ENCODE measurements around the gene AGO3. TPM values are rescaled to one million over a fixed set of nuclear protein-coding genes. Genes with fewer than 3 reads are reported as not detected.

The AGO3 gene
- total RNA-seq, 1 donor from 2014 or later: 32.7 TPM

GRCh38 chr1:36097693-36098585, 167.0 kb downstream of the AGO3 start:
- no peak overlapping the region for H3K4me3 Mint-ChIP-seq (ENCODE audit: unreplicated experiment)
- peaks cover 3% of the 10 kb centered on the region for H3K4me1 Mint-ChIP-seq (ENCODE audit: low read depth, unreplicated experiment)
- no peak for DNase-seq
- peaks cover 2% of the 10 kb centered on the region for H3K9me3 Mint-ChIP-seq (ENCODE audit: unreplicated experiment)
- H3K27me3 Mint-ChIP-seq (ENCODE audit: unreplicated experiment): peaks cover 3% of the 10 kb centered on the region
- H3K36me3 Mint-ChIP-seq (ENCODE audit: unreplicated experiment): no peaks in the 10 kb centered on the region
- no peak for TF ChIP-seq CTCF (IDR thresholded peaks at IDR 0.05; ENCODE audit: partially characterized antibody, unreplicated experiment)
- no peak overlapping the region for H3K27ac Mint-ChIP-seq (ENCODE audit: unreplicated experiment)

- Mint-ChIP-seq H3K36me3 (ENCODE audit: unreplicated experiment) (no peaks in the 10 kb centered on the region), H3K4me3 (ENCODE audit: unreplicated experiment) (no peak overlapping the region), H3K9me3 (ENCODE audit: unreplicated experiment) (peaks cover 2% of the 10 kb centered on the region), H3K27me3 (ENCODE audit: unreplicated experiment) (peaks cover 3% of the 10 kb centered on the region), H3K27ac (ENCODE audit: unreplicated experiment) (no peak overlapping the region), H3K4me1 (ENCODE audit: low read depth, unreplicated experiment) (peaks cover 3% of the 10 kb centered on the region)
- no peak for TF ChIP-seq CTCF (IDR thresholded peaks at IDR 0.05; ENCODE audit: partially characterized antibody, unreplicated experiment)
- DNase-seq: no peak
Observed at GRCh38 chr1:36098650-36099365, 167.9 kb downstream of the AGO3 start.

GRCh38 chr1:36099681-36100341, 168.9 kb downstream of the AGO3 start:
- Mint-ChIP-seq H3K27ac (ENCODE audit: unreplicated experiment) (no peak overlapping the region), H3K4me3 (ENCODE audit: unreplicated experiment) (no peak overlapping the region), H3K27me3 (ENCODE audit: unreplicated experiment) (peaks cover 3% of the 10 kb centered on the region), H3K9me3 (ENCODE audit: unreplicated experiment) (peaks cover 2% of the 10 kb centered on the region), H3K36me3 (ENCODE audit: unreplicated experiment) (no peaks in the 10 kb centered on the region), H3K4me1 (ENCODE audit: low read depth, unreplicated experiment) (peaks cover 3% of the 10 kb centered on the region)
- peak; percentile 83 for TF ChIP-seq CTCF (IDR thresholded peaks at IDR 0.05; ENCODE audit: partially characterized antibody, unreplicated experiment)
- DNase-seq: peak; percentile 90

GRCh38 chr1:36100376-36100775, 169.5 kb downstream of the AGO3 start:
- H3K4me3 Mint-ChIP-seq (ENCODE audit: unreplicated experiment): no peak overlapping the region
- no peak for DNase-seq
- no peak for TF ChIP-seq CTCF (IDR thresholded peaks at IDR 0.05; ENCODE audit: partially characterized antibody, unreplicated experiment)
- no peak overlapping the region for H3K27ac Mint-ChIP-seq (ENCODE audit: unreplicated experiment)
- H3K4me1 Mint-ChIP-seq (ENCODE audit: low read depth, unreplicated experiment): peaks cover 3% of the 10 kb centered on the region
- no peaks in the 10 kb centered on the region for H3K36me3 Mint-ChIP-seq (ENCODE audit: unreplicated experiment)
- H3K9me3 Mint-ChIP-seq (ENCODE audit: unreplicated experiment): peaks cover 2% of the 10 kb centered on the region
- H3K27me3 Mint-ChIP-seq (ENCODE audit: unreplicated experiment): peaks cover 3% of the 10 kb centered on the region
